Vagina (tissue), 2 donors: ENCODE data around the gene YLPM1. TPM values are rescaled to one million over a fixed set of nuclear protein-coding genes. Genes with fewer than 3 reads are reported as not detected.

Experiments used
- DNase-seq, 2 donors: peaks; one replicate each; pipeline ENCODE4 v3.0.0-alpha.2; 2017; ENCODE audit errors: extremely low spot score in 2 of 2
- H3K27ac ChIP-seq: fragments of 200-600 bp; sonication (generic); one replicate; pipeline ENCODE4 v1.5.1; 2019
- H3K27me3 ChIP-seq: fragments of 200-600 bp; sonication (generic); one replicate; pipeline ENCODE4 v1.5.1; 2019
- H3K36me3 ChIP-seq, 2 donors: fragments of 200-600 bp; sonication (generic); one replicate each; pipeline ENCODE4 v1.5.1; 2017 to 2019
- H3K4me1 ChIP-seq: fragments of 200-600 bp; sonication (generic); one replicate; pipeline ENCODE4 v1.5.1; 2019
- H3K4me3 ChIP-seq, 2 donors: fragments of 200-600 bp; sonication (generic); 1 replicate in 1 of 2; 2 replicates in 1 of 2; pipeline ENCODE4 v1.5.1; 2016 to 2019
- H3K9me3 ChIP-seq: fragments of 200-600 bp; sonication (generic); one replicate; pipeline ENCODE4 v1.5.1; 2019
- CTCF ChIP-seq, 3 experiments: fragments of 450-650 bp in 2 of 3; fragments of 200-600 bp in 1 of 3; sonication (generic) in 1 of 3; IDR thresholded peaks; one replicate each; pipeline ENCODE4 v1.5.1; 2017 to 2019; ENCODE audit warnings: antibody characterized with exemption in 3 of 3, mild to moderate bottlenecking in 2 of 3, moderate library complexity in 2 of 3
- POLR2A ChIP-seq, 2 donors: fragments of 450-650 bp; IDR thresholded peaks; one replicate each; pipeline ENCODE4 v1.6.1; 2017; ENCODE audit warnings: antibody characterized with exemption in 2 of 2, mild to moderate bottlenecking in 2 of 2, moderate library complexity in 2 of 2
- POLR2AphosphoS5 ChIP-seq, 2 donors: sonication (generic); formaldehyde crosslinking; IDR thresholded peaks; one replicate each; pipeline ENCODE4 v1.9.0; 2017; ENCODE audit warnings: antibody characterized with exemption in 2 of 2, mild to moderate bottlenecking in 2 of 2, low read depth in 1 of 2; ENCODE audit not compliant: insufficient read depth in 1 of 2
- intact Hi-C: fragments of 100-400 bp; cut with DNase I; formaldehyde crosslinking; loops from one replicate; pipeline ENCODE4 v1.15.1; 2023
- total RNA-seq: library from RNA; depleted of rRNA; stranded (reverse); fragments of >200 nt; gene quantifications from one replicate; pipeline ENCODE4 v1.2.3, GENCODE V29; 2016

The YLPM1 gene
- total RNA-seq, 1 donor from 2014 or later, result 50.3 TPM

- H3K27me3 ChIP-seq, result no peaks in the 10 kb centered on the region
- no peak overlapping the region for H3K27ac ChIP-seq
- H3K36me3 ChIP-seq, result no peaks in the 10 kb centered on the region
- H3K4me1 ChIP-seq, result peaks cover 12% of the 10 kb centered on the region
- no peak for DNase-seq
- intact Hi-C loops, result no loop called here
- no peak for TF ChIP-seq CTCF (IDR thresholded peaks at IDR 0.05)
- TF ChIP-seq POLR2AphosphoS5 (IDR thresholded peaks at IDR 0.05; ENCODE audit: insufficient read depth in 1 of 2, low read depth in 1 of 2), result no peak
- no peak for TF ChIP-seq POLR2A (IDR thresholded peaks at IDR 0.05)
- no peaks in the 10 kb centered on the region for H3K9me3 ChIP-seq
- no peak overlapping the region for H3K4me3 ChIP-seq
Measured at GRCh38 chr14:74846968-74847665, 84.0 kb downstream of the YLPM1 start.

GRCh38 chr14:74848768-74849167 is 85.7 kb downstream of the YLPM1 start:
- no peak for DNase-seq
- H3K4me1 ChIP-seq, result peaks cover 25% of the 10 kb centered on the region
- H3K27me3 ChIP-seq, result no peaks in the 10 kb centered on the region
- H3K27ac ChIP-seq, result no peak overlapping the region
- intact Hi-C loops, result no loop called here
- no peak for TF ChIP-seq CTCF (IDR thresholded peaks at IDR 0.05)
- TF ChIP-seq POLR2A (IDR thresholded peaks at IDR 0.05), result no peak
- TF ChIP-seq POLR2AphosphoS5 (IDR thresholded peaks at IDR 0.05; ENCODE audit: insufficient read depth in 1 of 2, low read depth in 1 of 2), result no peak
- no peaks in the 10 kb centered on the region for H3K36me3 ChIP-seq
- no peaks in the 10 kb centered on the region for H3K9me3 ChIP-seq
- no peak overlapping the region for H3K4me3 ChIP-seq

- H3K27ac ChIP-seq, result no peak overlapping the region
- intact Hi-C loops, result no loop called here
- H3K4me3 ChIP-seq, result no peak overlapping the region
Measured at GRCh38 chr14:74852922-74853530, 89.9 kb downstream of the YLPM1 start.

GRCh38 chr14:74853581-74853980 is 90.5 kb downstream of the YLPM1 start:
- no peak overlapping the region for H3K27ac ChIP-seq
- no peak overlapping the region for H3K4me3 ChIP-seq

More at GRCh38 chr14:74852922-74853530, 89.9 kb downstream of the YLPM1 start:
- H3K4me1 ChIP-seq, result peaks cover 19% of the 10 kb centered on the region
- H3K27me3 ChIP-seq, result no peaks in the 10 kb centered on the region
- H3K9me3 ChIP-seq, result no peaks in the 10 kb centered on the region
- no peaks in the 10 kb centered on the region for H3K36me3 ChIP-seq
- TF ChIP-seq POLR2AphosphoS5 (IDR thresholded peaks at IDR 0.05; ENCODE audit: insufficient read depth in 1 of 2, low read depth in 1 of 2) (no peak), POLR2A (IDR thresholded peaks at IDR 0.05) (no peak), CTCF (IDR thresholded peaks at IDR 0.05) (no peak)
- DNase-seq, result no peak

More at GRCh38 chr14:74853581-74853980, 90.5 kb downstream of the YLPM1 start:
- TF ChIP-seq POLR2AphosphoS5 (IDR thresholded peaks at IDR 0.05; ENCODE audit: insufficient read depth in 1 of 2, low read depth in 1 of 2), result no peak
- no peak for TF ChIP-seq CTCF (IDR thresholded peaks at IDR 0.05)
- no peak for TF ChIP-seq POLR2A (IDR thresholded peaks at IDR 0.05)
- no peaks in the 10 kb centered on the region for H3K27me3 ChIP-seq
- intact Hi-C loops, result no loop called here
- H3K36me3 ChIP-seq, result no peaks in the 10 kb centered on the region
- H3K9me3 ChIP-seq, result no peaks in the 10 kb centered on the region
- DNase-seq, result no peak
- peaks cover 19% of the 10 kb centered on the region for H3K4me1 ChIP-seq
